ENCODE data around the gene PRSS12.

- no peak for TF ChIP-seq CTCF (IDR thresholded peaks at IDR 0.05)
- TF ChIP-seq POLR2AphosphoS5 (IDR thresholded peaks at IDR 0.05): no peak
These were observed 12.7 kb downstream of the PRSS12 start for GRCh38 chr4:118340109-118340508.

Measured in esophagus muscularis mucosa (tissue), 3 donors.